Muscle layer of colon (tissue), 2 donors: ENCODE data around the gene KCP.

Experiments
- H3K27ac ChIP-seq: one replicate; pipeline ENCODE4 v1.7.0; 2013; ENCODE audit warnings: low read depth, mild to moderate bottlenecking, low read length, moderate library complexity
- H3K27me3 ChIP-seq, 2 donors: one replicate each; pipeline ENCODE4 v1.7.0; 2013; ENCODE audit warnings: low read length in 2 of 2, mild to moderate bottlenecking in 2 of 2; ENCODE audit not compliant: insufficient read depth in 2 of 2, control insufficient read depth in 1 of 2
- H3K36me3 ChIP-seq: one replicate; pipeline ENCODE4 v1.7.0; 2013; ENCODE audit warnings: mild to moderate bottlenecking, low read length; ENCODE audit not compliant: insufficient read depth
- H3K4me1 ChIP-seq: one replicate; pipeline ENCODE4 v1.7.0; 2013; ENCODE audit warnings: mild to moderate bottlenecking, low read length; ENCODE audit not compliant: insufficient read depth
- H3K4me3 ChIP-seq, 2 donors: one replicate each; pipeline ENCODE4 v1.7.0; 2013; ENCODE audit warnings: low read length in 2 of 2, low read depth in 1 of 2, mild to moderate bottlenecking in 1 of 2, moderate library complexity in 1 of 2
- H3K9ac ChIP-seq: one replicate; pipeline ENCODE4 v1.7.0; 2013; ENCODE audit warnings: low read length
- H3K9me3 ChIP-seq: one replicate; pipeline ENCODE4 v1.7.0; 2013; ENCODE audit warnings: mild to moderate bottlenecking, low read length
- donor health status: abdominal sarcoma.
- donor health status: Adenocarcinoma of cecum.

Gene KCP

DNA sequence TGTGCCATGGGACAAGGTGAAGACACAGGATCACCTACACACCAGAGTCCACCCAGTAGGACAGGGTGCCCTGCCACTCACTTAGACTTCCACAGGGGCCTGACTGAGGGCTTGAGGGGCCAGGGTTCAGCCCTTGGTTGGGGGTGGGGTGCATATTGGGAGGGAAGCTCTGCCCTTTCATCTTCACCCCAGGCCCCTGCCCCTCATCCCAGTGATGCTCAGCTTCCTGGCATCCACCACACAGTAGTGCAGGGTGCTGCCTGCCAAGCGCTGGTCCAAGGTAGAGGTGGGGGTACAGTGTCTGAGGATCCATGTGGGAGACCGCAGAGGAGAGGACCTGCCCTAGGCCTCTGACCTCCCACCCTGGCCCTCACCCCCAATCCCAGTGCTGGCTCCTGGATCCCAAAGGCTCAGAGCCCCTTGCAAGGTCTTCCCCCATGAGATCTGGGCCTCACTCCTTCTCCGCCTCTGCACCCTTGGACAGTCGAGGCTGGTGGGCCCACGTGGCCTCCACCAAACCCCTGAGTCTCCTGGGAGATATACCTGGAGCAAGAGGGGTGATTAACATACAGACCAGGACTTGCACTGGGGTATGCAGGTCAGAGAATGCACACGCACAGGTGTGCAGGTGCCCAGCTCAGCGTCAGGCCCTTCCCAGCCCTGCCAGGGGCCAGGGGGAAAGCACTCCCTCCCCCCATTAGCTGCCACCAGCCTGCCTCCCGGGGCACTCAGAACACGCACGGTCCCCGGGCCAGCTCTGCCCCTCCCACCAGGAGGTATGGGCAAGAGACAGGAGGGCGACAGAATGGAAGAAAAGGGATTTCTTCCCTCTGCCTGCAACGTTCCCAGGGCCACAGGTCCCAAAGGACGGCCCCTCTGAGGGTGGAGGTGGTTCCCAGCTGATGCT is 18.6 kb upstream of the KCP start:
- H3K4me3 ChIP-seq, result no peak overlapping the region
- no peaks in the 10 kb centered on the region for H3K9me3 ChIP-seq
- no peak overlapping the region for H3K27ac ChIP-seq
- H3K9ac ChIP-seq, result no peak overlapping the region
- H3K36me3 ChIP-seq, result no peaks in the 10 kb centered on the region
- peaks cover 0 to 14% of the 10 kb centered on the region in 2 donors for H3K27me3 ChIP-seq
- no peaks in the 10 kb centered on the region for H3K4me1 ChIP-seq

DNA sequence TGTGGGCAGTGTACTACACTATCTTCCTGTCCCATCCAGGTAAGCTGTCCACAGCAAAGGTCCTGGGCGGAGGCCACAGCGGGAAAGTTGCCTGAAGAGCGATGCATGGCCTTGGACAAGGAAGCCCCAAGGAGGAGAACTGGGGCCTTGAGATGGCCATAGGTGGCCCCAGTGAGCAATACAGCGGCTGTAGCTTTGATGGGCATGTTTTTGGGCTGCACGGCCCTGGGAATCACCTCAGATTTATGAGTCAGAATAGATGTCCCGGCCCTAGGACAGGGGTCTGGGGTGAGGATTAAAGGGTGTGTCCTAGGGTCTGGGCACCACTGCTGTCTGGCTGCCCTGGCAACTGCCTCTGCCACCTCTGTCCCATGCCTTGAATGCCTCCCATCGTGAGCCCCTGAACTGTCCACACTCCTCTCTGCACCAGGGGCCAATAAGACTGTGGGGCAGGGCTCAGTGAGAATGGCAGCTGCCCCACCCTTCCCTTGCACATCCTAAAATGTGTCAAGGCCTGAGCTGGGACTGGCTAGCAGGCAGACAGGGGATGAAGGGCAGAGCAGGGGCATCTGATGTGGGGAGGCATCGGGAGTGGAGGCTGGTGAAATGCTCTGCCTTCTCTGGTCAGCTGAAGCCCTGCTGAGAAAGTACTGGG is 17.8 kb upstream of the KCP start:
- Histone ChIP-seq H3K9me3 (no peaks in the 10 kb centered on the region), H3K4me1 (no peaks in the 10 kb centered on the region), H3K27me3 (peaks cover 0 to 13% of the 10 kb centered on the region in 2 donors), H3K27ac (no peak overlapping the region), H3K9ac (no peak overlapping the region), H3K4me3 (no peak overlapping the region), H3K36me3 (no peaks in the 10 kb centered on the region)

DNA sequence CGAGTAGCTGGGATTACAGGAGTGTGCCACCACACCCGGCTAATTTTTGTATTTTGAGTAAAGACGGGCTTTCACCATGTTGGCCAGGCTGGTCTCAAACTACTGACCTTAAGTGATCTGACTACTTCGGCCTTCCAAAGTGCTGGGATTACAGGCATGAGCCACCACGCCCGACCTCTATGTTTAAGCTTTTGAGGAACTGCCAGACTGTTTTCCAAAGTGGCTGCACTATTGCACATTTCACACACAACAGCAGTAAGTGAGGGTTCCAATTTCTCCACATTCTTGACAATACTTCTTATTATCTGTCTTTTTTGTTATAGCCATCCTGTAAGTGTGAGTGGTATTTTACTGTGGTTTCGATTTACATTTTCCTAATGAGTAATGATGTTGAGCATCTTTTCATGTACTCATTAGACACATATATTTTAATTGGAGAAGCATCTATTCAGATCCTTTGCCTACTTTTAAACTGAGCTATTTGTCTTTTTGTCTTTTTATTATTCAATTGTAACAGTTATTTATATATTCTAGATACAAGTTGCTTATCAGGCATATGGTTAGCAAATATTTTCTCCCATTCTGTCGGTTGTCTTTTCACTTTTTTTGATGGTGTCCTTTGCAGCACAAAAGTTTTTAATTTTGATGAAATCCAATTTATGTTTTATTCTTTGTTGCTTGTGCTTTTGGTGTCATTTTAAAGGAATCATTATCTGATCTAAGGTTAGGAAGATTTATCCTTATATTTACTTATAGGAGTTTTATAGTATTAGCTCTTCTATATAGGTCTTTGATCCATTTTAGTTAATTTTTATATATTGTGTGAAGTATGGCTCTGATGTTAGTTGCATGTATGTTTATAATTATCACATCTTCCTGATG is 14.4 kb upstream of the KCP start:
- Histone ChIP-seq H3K9me3 (no peaks in the 10 kb centered on the region), H3K27me3 (peaks cover 0 to 9% of the 10 kb centered on the region in 2 donors), H3K27ac (no peak overlapping the region), H3K4me1 (no peaks in the 10 kb centered on the region), H3K9ac (no peak overlapping the region), H3K36me3 (no peaks in the 10 kb centered on the region), H3K4me3 (no peak overlapping the region)

DNA sequence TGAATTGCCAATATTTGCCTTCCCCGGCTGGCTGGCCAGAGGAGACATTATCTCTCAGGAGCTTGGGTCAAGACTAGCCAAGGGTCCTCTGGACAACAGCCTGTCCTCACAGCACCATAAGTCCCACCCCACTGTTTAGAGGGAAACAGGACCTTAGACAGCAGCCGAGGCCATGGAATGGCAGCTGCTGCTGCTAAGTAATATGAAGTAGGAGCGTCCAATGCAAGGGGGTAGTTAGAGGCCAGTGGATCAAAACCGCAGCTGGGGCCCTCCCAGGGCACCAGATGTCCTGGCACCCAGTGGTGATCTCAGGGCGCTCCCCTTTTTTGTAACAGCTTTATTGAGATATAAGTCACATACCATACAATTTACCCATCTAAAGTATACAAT is 12.9 kb upstream of the KCP start:
- Histone ChIP-seq H3K27me3 (peaks cover 0 to 4% of the 10 kb centered on the region in 2 donors), H3K4me3 (no peak overlapping the region), H3K9me3 (no peaks in the 10 kb centered on the region), H3K4me1 (no peaks in the 10 kb centered on the region), H3K27ac (no peak overlapping the region), H3K9ac (no peak overlapping the region), H3K36me3 (no peaks in the 10 kb centered on the region)

DNA sequence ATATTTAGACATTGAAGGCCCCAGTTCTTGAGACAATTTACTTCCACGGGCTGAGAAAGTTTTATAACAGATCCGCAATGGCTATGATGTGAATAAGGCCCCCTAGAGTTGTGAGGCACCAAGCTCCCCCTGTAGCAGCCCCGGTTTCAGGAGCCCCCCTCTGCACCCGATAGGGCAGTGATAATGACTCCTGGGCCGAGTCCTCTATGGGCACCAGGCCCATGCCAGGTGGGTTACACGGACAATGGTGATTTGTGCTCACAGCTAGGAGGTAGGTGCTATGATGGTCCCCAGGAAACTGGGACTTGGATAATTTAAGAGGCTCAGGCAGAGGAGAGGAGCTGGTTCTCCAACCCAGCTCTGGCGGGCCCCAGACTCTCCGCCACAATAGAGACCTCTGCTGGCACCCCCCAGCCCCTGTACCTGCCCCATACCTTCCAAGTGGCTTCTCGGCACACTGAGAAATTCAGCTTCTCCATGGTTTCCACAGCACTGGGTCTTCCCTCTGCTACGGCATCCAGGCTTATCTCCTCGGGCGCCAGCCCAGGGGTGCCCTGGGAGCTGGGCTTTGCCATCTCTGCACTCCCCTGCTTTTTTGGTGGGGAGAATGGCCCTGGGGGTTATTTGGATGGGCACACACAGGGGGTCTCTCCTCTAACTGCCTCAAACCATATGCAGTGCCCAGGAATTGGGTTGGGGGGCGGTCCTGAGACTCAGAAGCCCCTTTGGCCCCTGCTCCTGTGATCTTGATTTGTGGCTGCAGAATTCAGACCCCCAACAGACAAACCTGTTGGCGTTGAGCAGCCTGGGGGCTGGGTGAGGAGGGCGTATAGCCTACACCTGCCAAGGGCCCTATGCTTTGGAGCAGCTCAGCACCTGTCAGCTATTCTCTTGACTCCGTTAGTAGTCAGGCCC is 12.2 kb upstream of the KCP start:
- Histone ChIP-seq H3K27ac (no peak overlapping the region), H3K9ac (no peak overlapping the region), H3K36me3 (no peaks in the 10 kb centered on the region), H3K4me1 (no peaks in the 10 kb centered on the region), H3K4me3 (no peak overlapping the region), H3K9me3 (no peaks in the 10 kb centered on the region), H3K27me3 (no peaks in the 10 kb centered on the region)

DNA sequence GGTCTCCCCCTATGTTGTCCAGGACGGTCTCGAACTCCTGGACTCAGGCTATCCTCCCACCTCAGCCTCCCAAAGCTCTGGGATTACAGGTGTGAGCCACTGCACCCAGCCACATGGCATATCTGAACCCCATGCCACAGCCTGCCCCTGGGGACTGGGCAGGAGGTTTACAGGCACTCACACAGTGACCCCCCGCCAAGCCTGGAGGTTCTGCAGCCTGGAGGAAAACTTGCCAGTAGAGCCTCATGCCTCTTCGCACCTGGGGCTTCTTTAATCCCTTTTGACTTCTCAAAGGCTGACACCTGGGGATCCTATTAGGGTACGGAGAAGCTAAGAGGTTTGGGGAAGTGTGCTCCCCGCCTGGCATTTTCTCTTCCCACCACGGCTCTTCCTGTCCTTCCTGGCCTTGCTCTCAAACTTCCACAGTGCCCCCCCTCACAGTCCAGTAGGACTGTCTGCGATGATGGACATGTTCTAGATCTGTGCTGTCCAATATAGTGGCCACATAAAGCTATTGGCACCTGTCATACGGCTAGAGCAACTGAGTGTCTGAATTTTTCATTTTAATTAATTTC is 11.4 kb upstream of the KCP start:
- H3K27me3 ChIP-seq, result no peaks in the 10 kb centered on the region
- no peak overlapping the region for H3K9ac ChIP-seq
- no peaks in the 10 kb centered on the region for H3K36me3 ChIP-seq
- no peaks in the 10 kb centered on the region for H3K4me1 ChIP-seq
- H3K27ac ChIP-seq, result no peak overlapping the region
- H3K9me3 ChIP-seq, result no peaks in the 10 kb centered on the region
- H3K4me3 ChIP-seq, result no peak overlapping the region

DNA sequence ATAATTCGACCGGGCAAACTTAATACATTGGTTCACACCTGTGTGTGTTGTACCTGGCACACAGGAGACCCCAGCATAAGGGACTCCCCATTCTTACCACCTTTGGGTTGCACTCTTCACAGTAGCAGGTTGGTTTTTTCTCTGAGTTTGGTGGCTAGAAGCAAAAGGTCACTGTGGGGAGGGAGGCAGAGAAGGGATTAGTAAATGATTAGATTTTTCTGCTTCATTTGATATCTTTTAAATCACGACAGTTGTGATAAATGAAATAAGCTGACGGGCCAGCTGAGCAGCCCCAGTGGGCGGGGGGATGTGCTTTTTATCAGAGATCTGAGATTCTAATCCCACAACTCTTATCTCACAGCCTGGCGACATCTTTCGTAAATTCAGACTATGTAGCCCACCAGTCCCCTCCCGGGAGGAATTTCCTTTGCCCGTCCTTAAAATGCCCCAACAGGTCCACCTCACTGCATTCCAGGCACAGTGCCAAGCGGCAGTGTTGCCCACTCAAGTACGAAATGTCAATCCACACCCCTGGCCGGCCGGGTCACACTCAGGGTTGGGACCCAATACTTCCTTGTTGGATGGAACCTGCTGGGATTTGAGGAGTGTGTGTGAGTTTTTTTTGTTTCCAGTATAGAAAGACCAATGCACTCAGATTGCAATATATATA is 10.5 kb upstream of the KCP start:
- Histone ChIP-seq H3K9me3 (no peaks in the 10 kb centered on the region), H3K36me3 (no peaks in the 10 kb centered on the region), H3K27ac (no peak overlapping the region), H3K9ac (no peak overlapping the region), H3K4me1 (no peaks in the 10 kb centered on the region), H3K27me3 (peaks cover 0 to 6% of the 10 kb centered on the region in 2 donors), H3K4me3 (no peak overlapping the region)

DNA sequence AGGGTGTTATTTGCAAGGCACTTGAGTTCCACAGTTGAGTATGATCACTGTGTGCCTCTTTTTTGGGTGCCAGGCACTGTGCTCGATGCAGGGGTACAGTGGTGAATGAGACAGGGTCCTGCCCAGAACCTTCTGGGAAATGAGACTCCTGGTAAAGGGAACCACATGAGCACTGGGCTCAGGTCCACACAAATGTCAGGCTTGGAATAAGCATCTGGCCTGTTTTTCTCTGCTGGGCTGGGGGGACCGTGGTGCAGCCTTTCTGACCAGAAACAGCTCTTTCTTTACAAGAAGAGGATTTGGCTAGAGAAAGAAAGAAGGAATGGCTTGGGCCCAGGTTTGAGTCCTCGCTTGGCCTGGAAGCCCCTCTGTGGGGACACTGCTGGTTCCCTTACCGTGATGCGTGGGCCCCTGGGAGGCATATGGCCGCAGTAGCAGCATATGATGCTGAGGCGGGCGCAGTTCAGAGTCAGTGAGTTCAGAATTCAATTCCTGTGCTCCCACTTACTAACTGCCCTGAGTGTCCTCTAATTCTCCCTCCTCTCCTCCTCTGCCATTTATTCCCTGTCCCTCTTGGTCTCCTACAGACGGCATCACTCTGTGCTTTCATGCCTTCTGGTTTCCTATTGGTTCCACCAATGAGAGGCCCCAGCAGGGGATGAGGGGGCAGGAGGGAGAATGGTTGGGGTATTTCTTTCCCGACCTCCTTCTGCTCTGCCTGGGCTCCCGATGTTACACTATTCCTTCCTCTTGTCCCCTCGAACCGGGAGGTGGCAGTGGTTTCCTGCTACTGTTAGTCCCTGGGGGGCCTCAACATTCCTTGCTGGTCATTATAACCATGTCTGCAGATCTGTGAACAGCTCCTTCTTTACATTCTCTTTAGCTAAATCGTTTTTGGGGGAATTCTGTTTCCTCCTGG is 9.6 kb upstream of the KCP start:
- Histone ChIP-seq H3K4me3 (no peak overlapping the region), H3K4me1 (peaks cover 4% of the 10 kb centered on the region), H3K27me3 (peaks cover 0 to 13% of the 10 kb centered on the region in 2 donors), H3K9ac (no peak overlapping the region), H3K27ac (no peak overlapping the region), H3K9me3 (no peaks in the 10 kb centered on the region), H3K36me3 (no peaks in the 10 kb centered on the region)

DNA sequence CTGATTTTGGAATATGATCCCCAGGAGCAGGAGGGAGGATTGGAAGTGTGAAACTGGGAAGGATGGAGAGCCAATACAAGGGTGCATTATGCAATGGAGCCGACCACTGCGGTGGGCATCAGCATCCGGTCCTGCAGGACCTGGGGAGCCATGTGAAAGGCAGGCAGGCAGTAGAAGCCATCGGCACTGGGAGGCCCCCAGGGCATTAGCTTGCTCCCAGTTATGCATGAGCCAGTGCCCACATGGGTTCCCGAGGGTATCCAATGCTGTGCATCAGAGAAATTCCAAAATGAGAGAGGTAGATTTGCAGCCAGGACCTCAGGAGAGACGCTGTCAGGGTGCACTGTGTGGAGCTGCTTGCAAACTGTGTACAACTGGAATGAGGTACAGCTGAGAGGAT is 8.7 kb upstream of the KCP start:
- Histone ChIP-seq H3K9me3 (no peaks in the 10 kb centered on the region), H3K4me3 (no peak overlapping the region), H3K27ac (no peak overlapping the region), H3K4me1 (peaks cover 4% of the 10 kb centered on the region), H3K36me3 (no peaks in the 10 kb centered on the region), H3K9ac (no peak overlapping the region), H3K27me3 (peaks cover 0 to 20% of the 10 kb centered on the region in 2 donors)
